ENCODE data around the gene GGA3. TPM values are rescaled to one million over a fixed set of nuclear protein-coding genes. Genes with fewer than 3 reads are reported as not detected.
A peak's percentile ranks its signal among the peaks of the same experiment; 100 is the strongest.

The GGA3 gene
- total and polyA plus RNA-seq, 10 donors, result 14.1 to 73.7 (median 45.5) TPM

DNA sequence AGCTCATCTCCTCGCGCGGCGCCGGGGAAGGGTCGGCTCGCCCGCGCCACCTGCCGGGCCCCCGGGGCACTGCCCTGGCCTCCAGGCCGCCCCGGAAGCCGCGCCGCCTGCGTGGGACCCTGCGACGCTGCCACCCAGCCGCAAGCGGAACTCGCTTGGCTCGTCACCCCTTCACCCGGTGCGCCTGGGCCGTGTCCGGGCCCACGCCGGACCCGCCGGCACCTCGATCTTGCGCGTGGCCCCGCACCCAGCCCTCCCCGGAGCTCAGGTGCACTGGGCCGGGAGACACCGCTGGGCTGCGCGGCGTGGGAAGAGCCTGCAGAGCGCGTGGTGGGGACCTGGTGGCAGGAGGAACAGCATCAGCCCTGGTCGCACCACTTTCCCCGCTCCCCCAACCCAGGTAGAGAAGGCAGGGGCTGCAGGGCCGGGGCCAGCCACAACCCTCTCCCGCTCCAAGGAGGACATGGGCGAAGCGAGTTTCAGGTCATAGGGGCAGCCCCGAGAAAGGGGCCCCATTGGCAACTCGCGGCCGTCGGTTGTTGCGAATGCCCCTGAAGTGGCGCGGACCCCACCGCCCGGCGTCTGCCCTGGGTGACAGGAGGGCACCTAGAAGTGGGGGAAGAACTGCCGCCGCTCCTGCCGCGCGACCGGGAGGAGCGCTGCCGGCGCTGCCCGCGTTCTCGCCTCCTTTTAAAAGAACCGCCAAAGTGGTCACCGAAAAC lies 10.0 kb upstream of the GGA3 start:
- no peaks in the 10 kb centered on the region for H3K9me3 ChIP-seq
- TF ChIP-seq, protein P1, sequence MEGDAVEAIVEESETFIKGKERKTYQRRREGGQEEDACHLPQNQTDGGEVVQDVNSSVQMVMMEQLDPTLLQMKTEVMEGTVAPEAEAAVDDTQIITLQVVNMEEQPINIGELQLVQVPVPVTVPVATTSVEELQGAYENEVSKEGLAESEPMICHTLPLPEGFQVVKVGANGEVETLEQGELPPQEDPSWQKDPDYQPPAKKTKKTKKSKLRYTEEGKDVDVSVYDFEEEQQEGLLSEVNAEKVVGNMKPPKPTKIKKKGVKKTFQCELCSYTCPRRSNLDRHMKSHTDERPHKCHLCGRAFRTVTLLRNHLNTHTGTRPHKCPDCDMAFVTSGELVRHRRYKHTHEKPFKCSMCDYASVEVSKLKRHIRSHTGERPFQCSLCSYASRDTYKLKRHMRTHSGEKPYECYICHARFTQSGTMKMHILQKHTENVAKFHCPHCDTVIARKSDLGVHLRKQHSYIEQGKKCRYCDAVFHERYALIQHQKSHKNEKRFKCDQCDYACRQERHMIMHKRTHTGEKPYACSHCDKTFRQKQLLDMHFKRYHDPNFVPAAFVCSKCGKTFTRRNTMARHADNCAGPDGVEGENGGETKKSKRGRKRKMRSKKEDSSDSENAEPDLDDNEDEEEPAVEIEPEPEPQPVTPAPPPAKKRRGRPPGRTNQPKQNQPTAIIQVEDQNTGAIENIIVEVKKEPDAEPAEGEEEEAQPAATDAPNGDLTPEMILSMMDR (IDR thresholded peaks at IDR 0.05 in 8 of 11, conservative IDR thresholded peaks at IDR 0.05 in 3 of 11), result peak; percentile 52 to 95 (median 90)
- peak; percentile 70 to 90 (median 87) for TF ChIP-seq POLR2AphosphoS5 (IDR thresholded peaks at IDR 0.05)
- TF ChIP-seq POLR2A (IDR thresholded peaks at IDR 0.05), result peak in 2 of 3 donors; percentile 30 to 54
- peak overlapping the region; percentile 15 to 90 (median 86) for H3K4me3 ChIP-seq
- peaks cover 16 to 70% (median 51%) of the 10 kb centered on the region in 6 donors for H3K4me1 ChIP-seq
- peaks cover 0 to 40% (median 15%) of the 10 kb centered on the region in 6 donors for H3K36me3 ChIP-seq
- no peaks in the 10 kb centered on the region for H3K27me3 ChIP-seq (replicated peaks in 1 of 7)
- intact Hi-C loops (cut with DNase I; ENCODE audit: low total_unique reads), result no loop called here
- H3K27ac ChIP-seq, result peak overlapping the region; percentile 91 to 99 (median 97)
- DNase-seq, result peak; percentile 98
- WGBS, 5 donors, result 0% methylated on average over 40 to 74 of the region's 74 CpGs

DNA sequence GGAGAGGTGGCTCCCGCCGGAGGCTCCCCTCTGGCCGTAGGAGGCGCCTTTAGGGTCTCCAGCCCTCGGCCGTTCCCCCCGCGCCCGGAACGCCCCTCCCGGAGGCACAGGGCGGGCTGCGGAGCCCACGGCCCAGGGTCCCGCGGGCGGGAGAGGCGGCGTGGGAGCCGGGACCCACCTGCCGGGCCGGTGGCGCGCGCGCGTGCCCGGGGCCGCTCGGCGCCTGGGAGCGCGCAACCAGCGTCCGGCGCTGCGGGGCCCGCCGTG lies 9.5 kb upstream of the GGA3 start, which contains the start of gene MIF4GD:
MIF4GD (minus strand) TSS at position 266 of the 267 bp plus-strand sequence. CDS start 1,036 bp downstream, outside the sequence.
- peak within 1 kb of the TSS; percentile 62 to 90 (median 86) for H3K4me3 ChIP-seq
- peaks cover 0 to 45% (median 20%) of the 10 kb centered on the region in 6 donors for H3K36me3 ChIP-seq
- H3K9me3 ChIP-seq, result no peaks in the 10 kb centered on the region
- WGBS, 5 donors, result 0 to 1% (median 1%) methylated on average over 23 to 39 of the region's 39 CpGs; no CpG with 5 or more reads in 1 of the 5 donors
- H3K4me1 ChIP-seq, result peaks cover 16 to 75% (median 55%) of the 10 kb centered on the region in 6 donors
- TF ChIP-seq, protein P1 (IDR thresholded peaks at IDR 0.05 in 8 of 11, conservative IDR thresholded peaks at IDR 0.05 in 3 of 11), result no peak
- peak in 1 of 3 donors; percentile 87 for TF ChIP-seq POLR2A (IDR thresholded peaks at IDR 0.05)
- H3K27me3 ChIP-seq (replicated peaks in 1 of 7), result no peaks in the 10 kb centered on the region
- H3K27ac ChIP-seq, result peak within 1 kb of the TSS; percentile 91 to 99 (median 97)
- intact Hi-C loops (cut with DNase I; ENCODE audit: low total_unique reads), result no loop called here
- no peak for DNase-seq

DNA sequence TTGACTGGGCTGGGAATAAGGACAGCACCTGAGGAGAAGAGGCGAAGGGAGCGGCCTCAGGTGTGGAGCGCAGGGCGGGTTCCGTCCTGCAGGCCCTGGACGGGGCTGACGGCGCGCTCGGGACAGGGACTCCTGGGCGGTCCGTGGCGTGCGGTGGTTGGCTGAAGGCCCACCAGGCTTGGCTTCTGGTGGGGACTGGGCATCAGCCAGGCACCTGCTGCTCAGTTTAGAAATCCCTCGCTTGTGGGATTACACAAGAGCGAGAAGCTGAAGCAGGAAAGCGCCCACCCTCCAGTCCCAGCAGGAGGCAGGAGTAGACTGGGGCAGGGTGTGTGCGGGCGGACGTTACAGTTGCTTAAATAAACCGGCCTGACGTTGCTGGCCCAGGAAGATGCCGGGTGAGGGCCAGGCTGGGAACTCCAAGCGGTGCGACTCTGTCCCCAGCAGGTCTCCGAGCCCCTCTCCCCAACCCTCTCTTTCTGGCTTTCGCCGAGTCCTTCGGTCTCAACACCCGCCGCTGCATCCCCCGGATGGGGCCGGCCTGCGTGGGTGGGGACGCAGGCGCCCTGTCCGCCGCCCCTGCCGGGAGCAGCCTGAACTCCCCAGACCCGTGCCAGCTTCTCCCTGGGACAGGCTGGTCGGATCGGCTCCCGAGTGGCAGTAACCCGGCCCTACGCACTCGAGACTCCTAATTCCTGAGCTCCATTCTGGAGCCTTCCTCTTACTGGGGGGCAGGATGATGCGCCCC lies 9.0 kb upstream of the GGA3 start:
- peak; percentile 92 for DNase-seq
- TF ChIP-seq POLR2AphosphoS5 (IDR thresholded peaks at IDR 0.05) (peak; percentile 46 to 68 (median 63)), POLR2A (IDR thresholded peaks at IDR 0.05) (peak in 1 of 3 donors; percentile 33)
- TF ChIP-seq, protein P1 (IDR thresholded peaks at IDR 0.05 in 8 of 11, conservative IDR thresholded peaks at IDR 0.05 in 3 of 11), result peak in 4 of 11 experiments; percentile 14 to 34 (median 24)
- intact Hi-C loops (cut with DNase I; ENCODE audit: low total_unique reads), result no loop called here
- Histone ChIP-seq H3K27me3 (replicated peaks in 1 of 7) (no peaks in the 10 kb centered on the region), H3K36me3 (peaks cover 0 to 49% (median 25%) of the 10 kb centered on the region in 6 donors), H3K4me1 (peaks cover 16 to 80% (median 57%) of the 10 kb centered on the region in 6 donors), H3K9me3 (no peaks in the 10 kb centered on the region), H3K27ac (peak overlapping the region; percentile 91 to 99 (median 97)), H3K4me3 (peak overlapping the region; percentile 62 to 90 (median 86))
- 1 to 2% (median 1%) methylated on average over 15 to 47 of the region's 47 CpGs for WGBS, 5 donors

DNA sequence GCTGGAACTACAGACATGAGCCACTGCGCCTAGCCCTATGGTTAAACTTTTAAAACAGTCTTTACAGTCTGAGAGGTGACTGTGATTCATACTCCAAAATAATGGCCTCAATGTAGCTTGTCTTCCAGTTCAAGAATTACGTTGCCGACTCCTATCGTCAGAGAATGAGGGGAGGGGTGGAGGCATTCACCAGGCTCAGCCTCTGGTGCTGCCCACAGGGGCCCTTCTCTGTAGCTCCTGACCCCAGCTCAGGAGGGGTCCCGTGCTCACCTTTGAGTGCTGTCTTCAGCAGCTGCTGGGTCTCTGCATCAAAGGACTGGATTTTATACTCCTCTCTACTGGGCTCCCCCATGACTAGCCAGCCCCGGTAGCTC lies 8.4 kb upstream of the GGA3 start:
- H3K27me3 ChIP-seq (replicated peaks in 1 of 7), result no peaks in the 10 kb centered on the region
- H3K4me3 ChIP-seq, result peak overlapping the region; percentile 62 to 90 (median 86)
- no peaks in the 10 kb centered on the region for H3K9me3 ChIP-seq
- H3K27ac ChIP-seq, result peak overlapping the region; percentile 91 to 99 (median 97)
- WGBS, 5 donors, result 23 to 46% (median 26%) methylated on average over 5 to 6 of the region's 6 CpGs
- intact Hi-C loops (cut with DNase I; ENCODE audit: low total_unique reads), result no loop called here
- TF ChIP-seq, protein P1 (IDR thresholded peaks at IDR 0.05 in 8 of 11, conservative IDR thresholded peaks at IDR 0.05 in 3 of 11), result no peak
- TF ChIP-seq POLR2AphosphoS5 (IDR thresholded peaks at IDR 0.05) (no peak), POLR2A (IDR thresholded peaks at IDR 0.05) (no peak)
- H3K4me1 ChIP-seq, result peaks cover 16 to 84% (median 58%) of the 10 kb centered on the region in 6 donors
- peaks cover 0 to 52% (median 29%) of the 10 kb centered on the region in 6 donors for H3K36me3 ChIP-seq
- DNase-seq, result peak; percentile 71
